Measurements from ENCODE around the gene MYH13.

The MYH13 gene

DNA sequence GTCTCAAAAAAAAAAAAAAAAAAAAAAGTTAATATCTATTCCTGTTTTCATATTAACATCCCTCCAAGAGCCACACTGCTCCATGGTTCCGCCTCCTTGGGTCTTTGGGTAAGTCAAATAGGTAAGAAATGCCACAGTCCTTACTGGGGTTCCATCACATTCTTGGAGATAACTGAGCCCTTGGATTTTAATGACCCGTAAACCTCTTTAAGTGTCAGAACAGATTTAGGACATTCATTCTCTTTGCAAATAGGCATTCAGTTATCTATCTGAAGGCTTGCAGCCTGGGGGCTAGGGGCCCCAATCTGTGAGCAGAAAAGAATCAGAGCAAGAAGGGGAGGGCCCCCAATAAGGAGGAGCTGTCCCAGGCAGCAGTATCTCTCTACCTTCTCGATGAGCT, 28.0 kb downstream of the MYH13 start:
- no peak for DNase-seq (ENCODE audit: low read depth)

DNA sequence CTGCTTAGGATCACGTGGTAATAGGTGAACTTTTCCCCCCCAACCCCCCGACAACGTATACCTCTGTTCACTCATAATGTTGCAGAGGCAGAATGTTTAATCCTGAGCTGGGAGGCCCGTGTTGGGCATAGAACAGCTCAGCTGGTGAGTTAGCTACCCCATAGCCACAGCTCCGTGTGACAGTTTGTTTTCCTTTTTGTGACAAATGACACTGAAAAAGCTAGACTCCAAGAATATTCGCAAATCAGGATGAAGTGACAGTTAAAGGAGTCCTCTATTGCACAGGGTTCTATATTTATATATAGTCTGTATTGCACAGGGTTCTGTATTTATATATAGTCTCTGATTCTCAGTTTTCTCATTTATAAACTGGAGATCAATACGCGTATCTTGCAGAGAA, 33.8 kb downstream of the MYH13 start:
- DNase-seq (ENCODE audit: low read depth) = no peak

DNA sequence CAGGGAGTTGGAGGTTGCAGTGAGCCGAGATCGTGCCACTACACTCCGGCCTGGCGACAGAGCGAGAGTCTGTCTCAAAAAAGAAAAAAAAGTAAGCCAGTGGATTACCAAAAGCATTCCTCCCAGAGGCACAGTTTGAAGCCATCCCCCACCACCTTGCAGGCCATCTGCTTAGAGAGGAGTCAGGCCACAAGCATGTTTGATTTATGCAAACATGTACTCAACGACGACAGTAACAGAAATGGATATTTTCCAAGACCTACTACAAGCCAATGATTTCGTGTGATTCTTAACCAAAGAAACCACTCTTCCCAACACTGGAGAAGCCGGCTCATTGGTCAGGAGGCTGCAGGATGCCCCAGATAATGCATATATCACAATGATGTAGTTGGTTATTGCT, 34.8 kb downstream of the MYH13 start:
- no peak for DNase-seq (ENCODE audit: low read depth)

GRCh38 chr17:10337136-10337535, 35.7 kb downstream of the MYH13 start:
- DNase-seq (ENCODE audit: low read depth) = no peak

- DNase-seq (ENCODE audit: low read depth) = no peak
These were observed 36.4 kb downstream of the MYH13 start for GRCh38 chr17:10336393-10336792.

DNA sequence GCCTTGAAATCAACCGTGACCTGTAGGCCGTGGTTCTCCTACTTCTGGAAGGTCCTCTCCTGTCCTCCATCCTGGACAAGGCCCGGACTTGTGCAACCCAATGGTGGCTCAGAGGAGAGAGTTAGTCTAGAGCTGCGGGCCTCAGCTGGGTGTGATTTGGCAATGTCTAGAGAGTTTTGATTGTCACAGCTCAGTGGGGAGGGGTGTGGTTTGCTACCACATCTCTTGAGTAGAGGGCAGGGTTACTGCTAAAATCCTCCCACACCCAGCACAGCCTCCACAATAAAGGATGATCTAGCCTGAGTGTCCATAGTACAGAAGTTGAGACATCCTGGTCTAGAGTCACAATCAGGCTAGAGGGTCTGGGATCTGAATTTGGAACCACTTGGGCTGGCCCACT, 40.3 kb downstream of the MYH13 start:
- no peak for DNase-seq (ENCODE audit: low read depth)

GRCh38 chr17:10328971-10329923, 43.6 kb downstream of the MYH13 start:
- DNase-seq (ENCODE audit: low read depth) = no peak

- no peak for DNase-seq (ENCODE audit: low read depth)
These were observed 44.6 kb downstream of the MYH13 start for GRCh38 chr17:10328206-10328605.

GRCh38 chr17:10327640-10328039, 45.2 kb downstream of the MYH13 start:
- DNase-seq (ENCODE audit: low read depth) = peak; percentile 22

- DNase-seq (ENCODE audit: low read depth) = no peak
These were observed 47.6 kb downstream of the MYH13 start for GRCh38 chr17:10325031-10325695.

DNA sequence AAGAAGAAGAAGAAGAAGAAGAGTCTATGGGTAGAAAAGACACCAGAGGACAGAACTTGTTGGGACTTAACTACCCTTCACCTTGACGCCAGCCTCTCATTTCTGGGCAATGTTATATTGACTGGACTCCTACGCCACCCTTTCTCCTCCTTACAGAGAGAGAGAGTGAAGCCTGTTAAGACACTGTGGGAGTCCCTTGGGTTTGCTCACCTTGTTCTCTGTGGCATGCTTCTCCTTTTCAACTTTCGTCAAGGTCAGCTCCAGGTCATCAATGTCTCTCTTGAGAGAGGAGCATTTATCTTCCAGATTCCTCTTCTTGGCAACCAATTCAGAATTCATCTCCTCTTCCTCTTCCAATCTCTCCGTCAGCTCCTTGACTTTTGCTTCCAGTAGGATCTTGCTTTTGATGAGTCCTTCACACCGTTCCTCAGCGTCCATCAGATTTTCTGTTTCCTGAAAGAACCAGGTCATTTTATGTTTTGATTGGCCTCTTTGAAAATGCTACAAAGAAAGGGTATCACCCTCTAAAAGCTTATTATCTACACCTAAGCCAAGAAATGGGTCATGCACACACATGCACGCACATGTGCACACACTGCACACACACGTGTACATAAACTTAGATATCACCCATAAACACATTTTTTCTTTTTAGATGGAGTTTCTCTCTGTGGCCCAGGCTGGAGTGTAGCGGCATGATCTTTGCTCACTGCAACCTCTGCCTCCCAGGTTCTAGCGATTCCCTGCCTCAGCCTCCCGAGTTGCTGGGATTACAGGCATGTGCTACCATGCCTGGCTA, 48.8 kb downstream of the MYH13 start:
- DNase-seq (ENCODE audit: low read depth) = no peak

DNA sequence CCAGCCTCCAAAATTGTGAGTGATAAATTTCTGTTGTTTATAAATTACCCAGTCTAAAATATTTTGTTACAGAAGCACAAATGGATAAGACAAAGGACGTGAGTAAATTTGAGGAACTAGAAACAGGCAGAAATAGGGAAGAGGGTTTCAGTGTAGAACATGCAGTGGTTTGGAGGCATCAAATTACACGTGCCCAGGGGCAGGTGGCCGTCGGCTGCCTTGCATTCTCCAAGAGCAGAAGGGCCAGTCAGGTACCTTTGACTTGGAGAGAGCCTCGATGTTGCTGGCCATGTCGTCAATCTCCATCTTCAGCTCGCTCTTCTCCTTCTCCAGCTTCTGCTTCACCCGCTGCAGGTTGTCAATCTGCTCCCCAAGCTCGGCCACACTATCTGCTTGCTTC, 54.3 kb downstream of the MYH13 start:
- DNase-seq (ENCODE audit: low read depth) = no peak

- no peak for DNase-seq (ENCODE audit: low read depth)
These were observed 55.3 kb downstream of the MYH13 start for GRCh38 chr17:10317543-10317834.

DNA sequence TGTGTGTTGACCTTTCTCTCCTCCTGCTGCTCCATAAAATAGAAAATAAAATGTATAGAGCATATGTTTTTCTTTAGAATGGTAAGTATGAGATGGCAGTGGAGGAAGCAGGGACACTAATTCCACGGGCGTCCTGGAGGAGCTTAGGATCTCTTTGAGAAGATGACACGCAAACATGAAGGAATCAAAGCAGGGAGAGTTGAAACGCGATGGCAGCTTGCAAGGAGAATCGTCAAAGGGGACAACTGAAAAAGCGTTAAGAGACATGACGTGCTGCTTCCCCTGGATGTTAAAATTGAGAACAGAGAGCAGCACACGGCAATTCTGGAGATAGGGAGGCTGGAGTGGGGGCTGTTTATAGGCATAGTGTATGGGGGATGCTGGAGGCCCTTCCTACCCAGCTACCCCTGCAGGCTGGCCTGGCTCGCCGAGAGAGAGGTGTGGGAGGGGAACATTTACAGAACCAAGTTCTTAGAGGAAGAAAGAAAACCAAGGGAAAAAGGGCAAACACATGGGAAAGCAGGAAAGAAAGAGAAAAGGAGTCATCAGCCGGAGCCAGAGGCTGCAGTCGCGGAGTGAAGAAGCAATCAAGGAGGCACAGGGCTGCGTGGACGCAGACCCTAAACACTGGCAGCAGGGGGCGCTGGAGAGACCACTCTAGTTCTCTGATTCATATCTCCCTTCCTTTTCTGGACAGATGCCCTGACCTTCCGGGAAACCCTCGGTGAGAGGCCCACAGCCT, 55.8 kb downstream of the MYH13 start:
- no peak for DNase-seq (ENCODE audit: low read depth)

DNA sequence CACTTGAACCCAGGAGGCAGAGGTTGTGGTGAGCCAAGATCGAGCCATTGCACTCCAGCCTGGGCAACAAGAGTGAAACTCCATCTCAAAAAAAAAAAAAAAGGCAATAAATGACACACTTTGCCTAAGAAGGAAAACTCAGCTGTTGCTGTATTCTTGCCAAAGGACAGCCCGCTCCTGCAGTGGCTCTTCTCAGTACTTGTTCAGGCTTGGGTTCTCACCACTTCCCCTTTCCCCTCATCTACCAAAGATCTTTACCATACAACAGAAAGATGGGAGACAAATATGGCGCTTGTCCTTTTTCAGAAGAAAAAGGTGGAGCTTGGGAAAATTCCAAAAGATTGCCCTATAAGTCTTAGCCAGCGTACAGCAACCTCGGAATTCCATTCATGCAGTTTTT, 58.5 kb downstream of the MYH13 start:
- no peak for DNase-seq (ENCODE audit: low read depth)

GRCh38 chr17:10313037-10313672, 59.7 kb downstream of the MYH13 start:
- no peak for DNase-seq (ENCODE audit: low read depth)

DNA sequence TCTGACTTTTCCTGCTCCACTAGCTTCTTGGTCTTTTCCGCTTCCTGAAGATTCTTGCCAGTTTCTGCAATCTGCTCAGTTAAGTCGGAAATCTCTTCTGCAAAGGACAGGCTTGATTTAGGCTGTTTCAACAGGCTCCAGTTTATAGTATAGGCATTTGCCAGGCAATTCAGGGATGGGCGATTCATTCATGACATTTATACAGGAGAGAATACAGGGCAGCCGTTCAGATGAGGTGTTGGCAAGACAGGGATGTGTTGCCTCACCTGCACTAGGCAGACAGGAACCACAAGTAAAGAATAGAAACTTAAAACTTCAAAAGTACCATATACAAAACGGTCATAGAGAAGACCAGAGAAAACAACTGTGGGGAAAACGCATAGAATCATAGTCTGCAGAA, 61.7 kb downstream of the MYH13 start:
- DNase-seq (ENCODE audit: low read depth) = no peak

DNA sequence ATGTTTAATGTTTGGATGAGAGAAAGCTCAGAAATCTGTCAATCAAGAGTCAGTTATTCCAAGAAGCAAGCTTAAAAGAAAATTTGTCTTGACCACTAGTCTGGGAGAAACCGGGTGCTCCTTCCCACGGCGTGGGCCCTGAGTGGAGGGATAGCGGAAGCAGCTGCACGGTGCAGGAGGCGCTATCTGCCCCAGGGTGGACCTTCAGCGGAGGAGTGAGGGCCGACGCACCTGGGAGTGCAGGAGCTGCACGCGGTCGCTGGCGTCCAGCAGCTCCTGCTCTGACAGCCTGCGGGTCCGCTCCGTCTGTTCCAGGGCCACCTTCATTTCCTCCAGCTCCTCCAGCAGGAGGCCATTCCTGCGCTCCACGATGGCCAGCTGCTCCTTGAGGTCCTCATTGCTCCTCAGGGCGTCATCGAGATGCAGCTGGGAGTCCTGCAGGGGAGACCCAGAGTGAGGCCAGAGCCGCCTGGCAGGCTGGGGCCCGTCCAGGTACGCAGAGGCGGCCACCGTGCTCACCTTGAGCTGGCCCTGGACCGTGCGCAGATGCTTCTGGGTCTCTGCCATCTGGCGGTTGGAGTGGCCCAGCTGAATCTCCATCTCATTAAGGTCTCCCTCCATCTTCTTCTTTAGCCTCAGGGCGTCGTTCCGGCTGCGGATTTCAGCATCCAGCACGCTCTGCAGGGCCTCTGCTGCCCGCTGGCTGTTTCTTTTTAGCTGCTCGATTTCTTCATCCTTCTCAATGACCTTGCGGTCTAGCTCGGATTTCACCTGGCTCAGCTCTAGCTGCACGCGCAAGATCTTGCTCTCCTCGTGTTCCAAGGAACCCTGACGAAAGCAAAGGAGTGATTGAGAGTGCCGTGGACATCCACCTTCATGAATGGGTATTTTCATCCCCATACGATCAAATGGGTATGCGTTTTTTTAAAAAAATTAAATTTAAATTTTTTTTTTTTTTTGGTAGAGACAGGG, 63.5 kb downstream of the MYH13 start:
- no peak for DNase-seq (ENCODE audit: low read depth)

GRCh38 chr17:10306585-10306984, 66.2 kb downstream of the MYH13 start:
- DNase-seq (ENCODE audit: low read depth) = no peak

- no peak for DNase-seq (ENCODE audit: low read depth)
These were observed 67.4 kb downstream of the MYH13 start for GRCh38 chr17:10305398-10305797.

Measured in stimulated activated CD4-positive, alpha-beta T cell treated with anti-CD3 and anti-CD28 coated beads, Interleukin-2, amount 100 ng/mL, for 4 hours (primary cell).